Neural cell (in vitro differentiated cells): ENCODE measurements around the gene COQ2. TPM values are rescaled to one million over a fixed set of nuclear protein-coding genes. Genes with fewer than 3 reads are reported as not detected.

ENCODE experiments used
- H2AFZ ChIP-seq: fragments of 200-600, 300-800 bp; sonication (generic), shearing (Covaris generic); 2 replicates; pipeline ENCODE4 v1.6.0; 2014; ENCODE audit warnings: low read depth, mild to moderate bottlenecking, antibody characterized with exemption, low read length, moderate library complexity
- H3F3A ChIP-seq: fragments of 200-600 bp; shearing (Covaris generic); 2 replicates; pipeline ENCODE4 v1.6.1; 2016; ENCODE audit warnings: mild to moderate bottlenecking, moderate library complexity, mixed read lengths, antibody characterized with exemption, low read length; ENCODE audit not compliant: insufficient read depth, poor library complexity, severe bottlenecking
- H3K27ac ChIP-seq: fragments of 200-600, 300-800 bp; sonication (generic), shearing (Covaris generic); 2 replicates; pipeline ENCODE4 v1.5.1; 2014; ENCODE audit warnings: mild to moderate bottlenecking, low read length, moderate library complexity
- H3K27me3 ChIP-seq: fragments of 300-800, 200-600 bp; sonication (generic), shearing (Covaris generic); 2 replicates; pipeline ENCODE4 v1.6.0; 2014; ENCODE audit warnings: mild to moderate bottlenecking, low read depth, low read length, moderate library complexity; ENCODE audit not compliant: insufficient read depth
- H3K36me3 ChIP-seq: fragments of 300-800, 200-600 bp; sonication (generic), shearing (Covaris generic); 2 replicates; pipeline ENCODE4 v1.5.1; 2014; ENCODE audit warnings: mild to moderate bottlenecking, antibody characterized with exemption, low read length, moderate library complexity; ENCODE audit not compliant: insufficient read depth
- H3K4me2 ChIP-seq: fragments of 300-800, 200-600 bp; sonication (generic), shearing (Covaris generic); 2 replicates; pipeline ENCODE4 v1.6.0; 2014; ENCODE audit warnings: mild to moderate bottlenecking, low read length
- H3K4me3 ChIP-seq: fragments of 300-800, 200-600 bp; sonication (generic), shearing (Covaris generic); 2 replicates; pipeline ENCODE4 v1.5.1; 2014; ENCODE audit warnings: mild to moderate bottlenecking, low read length, moderate library complexity
- H3K79me2 ChIP-seq: fragments of 200-600 bp; shearing (Covaris generic); replicated peaks from 2 replicates; pipeline ENCODE4 v1.6.0; 2014; ENCODE audit warnings: mild to moderate bottlenecking, low read length, moderate library complexity; ENCODE audit not compliant: insufficient read depth
- H3K9ac ChIP-seq: fragments of 300-800, 200-600 bp; sonication (generic), shearing (Covaris generic); 2 replicates; pipeline ENCODE4 v1.6.1; 2016; ENCODE audit warnings: mild to moderate bottlenecking, low read length, mixed read lengths
- H3K9me2 ChIP-seq: fragments of 200-600 bp; shearing (Covaris generic); 2 replicates; pipeline ENCODE4 v1.6.1; 2016; ENCODE audit warnings: mild to moderate bottlenecking, low read length, mixed read lengths; ENCODE audit not compliant: insufficient read depth
- H3K9me3 ChIP-seq: fragments of 200-600, 300-800 bp; sonication (generic), shearing (Covaris generic); 2 replicates; pipeline ENCODE4 v1.6.1; 2016; ENCODE audit warnings: mild to moderate bottlenecking, mixed run types, low read length, moderate library complexity, mixed read lengths
- H4K20me1 ChIP-seq: fragments of 200-600 bp; shearing (Covaris generic); 2 replicates; pipeline ENCODE4 v1.6.1; 2016; ENCODE audit warnings: mild to moderate bottlenecking, mixed run types; ENCODE audit not compliant: insufficient read depth
- EP300 ChIP-seq: fragments of 450-650 bp; conservative IDR thresholded peaks from 2 replicates; pipeline ENCODE4 v1.6.1; 2014; ENCODE audit warnings: antibody characterized with exemption, mild to moderate bottlenecking, moderate library complexity; ENCODE audit not compliant: poor library complexity, severe bottlenecking
- EZH2 ChIP-seq: fragments of 200-600, 300-800 bp; shearing (Covaris generic), sonication (generic); IDR thresholded peaks from 2 replicates; pipeline ENCODE4 v1.6.1; 2014; ENCODE audit warnings: antibody characterized with exemption, low read length, borderline replicate concordance, mild to moderate bottlenecking; ENCODE audit not compliant: insufficient read depth, poor library complexity, severe bottlenecking
- MXI1 ChIP-seq: fragments of 450-650 bp; conservative IDR thresholded peaks from 2 replicates; pipeline ENCODE4 v1.6.1; 2014; ENCODE audit warnings: antibody characterized with exemption, mild to moderate bottlenecking; ENCODE audit not compliant: poor library complexity, severe bottlenecking
- POLR2AphosphoS5 ChIP-seq: IDR thresholded peaks from 2 replicates; pipeline ENCODE4 v1.6.1; 2012
- RAD21 ChIP-seq: fragments of 450-650 bp; conservative IDR thresholded peaks from 2 replicates; pipeline ENCODE4 v1.6.1; 2014; ENCODE audit warnings: antibody characterized with exemption, mild to moderate bottlenecking, moderate library complexity
- SMC3 ChIP-seq: fragments of 450-650 bp; conservative IDR thresholded peaks from 2 replicates; pipeline ENCODE4 v1.6.1; 2014; ENCODE audit warnings: antibody characterized with exemption, mild to moderate bottlenecking, moderate library complexity; ENCODE audit not compliant: poor library complexity
- TAF1 ChIP-seq: IDR thresholded peaks from 2 replicates; pipeline ENCODE4 v1.6.1; 2012; ENCODE audit warnings: low read depth
- polyA plus RNA-seq: library from polyadenylated mRNA; depleted of rRNA; stranded (reverse); fragments of >200 nt; gene quantifications from 2 replicates; pipeline ENCODE4 v1.2.3, GENCODE V29; 2014
- TF ChIP-seq, protein P1 (sequence below): IDR thresholded peaks from 2 replicates; pipeline ENCODE4 v1.6.1; 2012; ENCODE audit warnings: borderline replicate concordance
- TF ChIP-seq, protein P2 (sequence below): fragments of 450-650 bp; IDR thresholded peaks from 2 replicates; pipeline ENCODE4 v1.5.1; 2014; ENCODE audit warnings: antibody characterized with exemption, mild to moderate bottlenecking, moderate library complexity; ENCODE audit not compliant: poor library complexity, severe bottlenecking

Gene COQ2
- polyA plus RNA-seq, 1 donor from 2014 or later = 19.8 TPM

DNA sequence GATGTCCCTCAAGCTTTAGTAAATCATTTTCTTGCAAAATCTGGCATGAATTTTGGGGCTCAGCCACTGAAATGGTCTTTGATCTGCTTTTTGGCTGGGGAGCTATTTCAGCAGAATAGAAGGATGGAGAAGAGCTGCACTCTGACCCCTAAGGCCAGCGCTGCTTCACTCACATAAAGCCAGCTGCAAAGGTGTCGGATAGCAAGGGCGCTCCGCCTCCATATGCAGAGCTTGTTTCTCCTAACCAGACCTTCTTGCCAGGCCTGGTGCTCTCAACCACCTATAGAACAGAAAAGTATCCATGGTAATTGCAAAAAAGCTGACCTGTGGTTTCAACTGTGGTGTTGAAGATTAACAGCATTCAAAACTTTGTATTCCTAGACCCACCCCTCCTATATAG lies 24.1 kb upstream of the COQ2 start:
- H3K4me3 ChIP-seq = no peak overlapping the region
- H3K36me3 ChIP-seq = no peaks in the 10 kb centered on the region
- no peaks in the 10 kb centered on the region for H3K79me2 ChIP-seq
- H3K9me2 ChIP-seq = no peaks in the 10 kb centered on the region
- H3K4me2 ChIP-seq = no peak overlapping the region
- H2AFZ ChIP-seq = no peak overlapping the region
- no peaks in the 10 kb centered on the region for H3K9me3 ChIP-seq
- no peak for TF ChIP-seq POLR2AphosphoS5
- no peak for TF ChIP-seq EP300
- TF ChIP-seq EZH2 = no peak
- no peak for TF ChIP-seq SMC3
- TF ChIP-seq MXI1 = no peak
- TF ChIP-seq, protein P1, sequence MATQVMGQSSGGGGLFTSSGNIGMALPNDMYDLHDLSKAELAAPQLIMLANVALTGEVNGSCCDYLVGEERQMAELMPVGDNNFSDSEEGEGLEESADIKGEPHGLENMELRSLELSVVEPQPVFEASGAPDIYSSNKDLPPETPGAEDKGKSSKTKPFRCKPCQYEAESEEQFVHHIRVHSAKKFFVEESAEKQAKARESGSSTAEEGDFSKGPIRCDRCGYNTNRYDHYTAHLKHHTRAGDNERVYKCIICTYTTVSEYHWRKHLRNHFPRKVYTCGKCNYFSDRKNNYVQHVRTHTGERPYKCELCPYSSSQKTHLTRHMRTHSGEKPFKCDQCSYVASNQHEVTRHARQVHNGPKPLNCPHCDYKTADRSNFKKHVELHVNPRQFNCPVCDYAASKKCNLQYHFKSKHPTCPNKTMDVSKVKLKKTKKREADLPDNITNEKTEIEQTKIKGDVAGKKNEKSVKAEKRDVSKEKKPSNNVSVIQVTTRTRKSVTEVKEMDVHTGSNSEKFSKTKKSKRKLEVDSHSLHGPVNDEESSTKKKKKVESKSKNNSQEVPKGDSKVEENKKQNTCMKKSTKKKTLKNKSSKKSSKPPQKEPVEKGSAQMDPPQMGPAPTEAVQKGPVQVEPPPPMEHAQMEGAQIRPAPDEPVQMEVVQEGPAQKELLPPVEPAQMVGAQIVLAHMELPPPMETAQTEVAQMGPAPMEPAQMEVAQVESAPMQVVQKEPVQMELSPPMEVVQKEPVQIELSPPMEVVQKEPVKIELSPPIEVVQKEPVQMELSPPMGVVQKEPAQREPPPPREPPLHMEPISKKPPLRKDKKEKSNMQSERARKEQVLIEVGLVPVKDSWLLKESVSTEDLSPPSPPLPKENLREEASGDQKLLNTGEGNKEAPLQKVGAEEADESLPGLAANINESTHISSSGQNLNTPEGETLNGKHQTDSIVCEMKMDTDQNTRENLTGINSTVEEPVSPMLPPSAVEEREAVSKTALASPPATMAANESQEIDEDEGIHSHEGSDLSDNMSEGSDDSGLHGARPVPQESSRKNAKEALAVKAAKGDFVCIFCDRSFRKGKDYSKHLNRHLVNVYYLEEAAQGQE = no peak
- TF ChIP-seq, protein P2, sequence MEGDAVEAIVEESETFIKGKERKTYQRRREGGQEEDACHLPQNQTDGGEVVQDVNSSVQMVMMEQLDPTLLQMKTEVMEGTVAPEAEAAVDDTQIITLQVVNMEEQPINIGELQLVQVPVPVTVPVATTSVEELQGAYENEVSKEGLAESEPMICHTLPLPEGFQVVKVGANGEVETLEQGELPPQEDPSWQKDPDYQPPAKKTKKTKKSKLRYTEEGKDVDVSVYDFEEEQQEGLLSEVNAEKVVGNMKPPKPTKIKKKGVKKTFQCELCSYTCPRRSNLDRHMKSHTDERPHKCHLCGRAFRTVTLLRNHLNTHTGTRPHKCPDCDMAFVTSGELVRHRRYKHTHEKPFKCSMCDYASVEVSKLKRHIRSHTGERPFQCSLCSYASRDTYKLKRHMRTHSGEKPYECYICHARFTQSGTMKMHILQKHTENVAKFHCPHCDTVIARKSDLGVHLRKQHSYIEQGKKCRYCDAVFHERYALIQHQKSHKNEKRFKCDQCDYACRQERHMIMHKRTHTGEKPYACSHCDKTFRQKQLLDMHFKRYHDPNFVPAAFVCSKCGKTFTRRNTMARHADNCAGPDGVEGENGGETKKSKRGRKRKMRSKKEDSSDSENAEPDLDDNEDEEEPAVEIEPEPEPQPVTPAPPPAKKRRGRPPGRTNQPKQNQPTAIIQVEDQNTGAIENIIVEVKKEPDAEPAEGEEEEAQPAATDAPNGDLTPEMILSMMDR = no peak
- no peak for TF ChIP-seq TAF1
- no peak for TF ChIP-seq RAD21
- H3K27me3 ChIP-seq = no peaks in the 10 kb centered on the region
- H3K9ac ChIP-seq = no peak overlapping the region
- H3F3A ChIP-seq = no peaks in the 10 kb centered on the region
- H3K27ac ChIP-seq = no peak overlapping the region
- no peaks in the 10 kb centered on the region for H4K20me1 ChIP-seq

DNA sequence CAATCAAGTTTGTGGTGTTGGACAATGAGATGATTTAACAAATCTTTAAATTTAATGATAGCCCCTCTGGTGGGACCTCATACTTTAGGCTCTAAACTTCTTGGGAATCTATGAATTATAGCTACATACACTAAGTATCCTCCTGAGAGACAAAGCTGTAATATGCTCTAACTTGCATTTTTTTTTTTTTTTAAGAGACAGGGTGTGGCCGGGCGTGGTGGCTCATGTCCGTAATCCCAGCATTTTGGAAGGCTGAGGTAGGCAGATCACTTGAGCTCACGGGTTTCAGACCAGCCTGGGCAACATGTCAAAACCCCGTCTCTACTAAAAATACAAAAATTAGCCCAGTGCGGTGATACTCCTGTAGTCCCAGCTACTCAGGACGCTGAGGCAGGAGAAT lies 23.3 kb upstream of the COQ2 start:
- no peaks in the 10 kb centered on the region for H3K9me3 ChIP-seq
- H3K36me3 ChIP-seq = no peaks in the 10 kb centered on the region
- no peak overlapping the region for H2AFZ ChIP-seq
- no peaks in the 10 kb centered on the region for H3K79me2 ChIP-seq
- no peaks in the 10 kb centered on the region for H3K27me3 ChIP-seq
- no peak overlapping the region for H3K4me2 ChIP-seq
- no peak overlapping the region for H3K27ac ChIP-seq
- no peaks in the 10 kb centered on the region for H4K20me1 ChIP-seq
- no peak overlapping the region for H3K9ac ChIP-seq
- H3K4me3 ChIP-seq = no peak overlapping the region
- TF ChIP-seq TAF1 (no peak), SMC3 (no peak), RAD21 (no peak), POLR2AphosphoS5 (no peak)
- TF ChIP-seq, protein P1 = no peak
- TF ChIP-seq, protein P2 = no peak
- H3K9me2 ChIP-seq = no peaks in the 10 kb centered on the region
- H3F3A ChIP-seq = no peaks in the 10 kb centered on the region
